H7 (cell line): ENCODE results near the gene ERBB4. TPM values are rescaled to one million over a fixed set of nuclear protein-coding genes. Genes with fewer than 3 reads are reported as not detected.
"Not testable (repeated sequence)": the region's sequence is repeated elsewhere in the genome, so short reads cannot be mapped to it uniquely, and the experiment has no call there.

Source experiments
- DNase-seq: peaks from one replicate; pipeline ENCODE4 v3.0.0; 2012
- H3K27me3 ChIP-seq: 2 replicates; pipeline ENCODE4 v1.6.0; 2011; ENCODE audit warnings: mild to moderate bottlenecking, low read length; ENCODE audit not compliant: control insufficient read depth, insufficient read depth
- H3K36me3 ChIP-seq: replicated peaks from 2 replicates; pipeline ENCODE4 v1.5.1; 2011; ENCODE audit warnings: low read length; ENCODE audit not compliant: control insufficient read depth, insufficient read depth
- H3K4me3 ChIP-seq: 2 replicates; pipeline ENCODE4 v1.5.1; 2011; ENCODE audit warnings: low read depth, mild to moderate bottlenecking, control low read depth, low read length, moderate library complexity; ENCODE audit not compliant: insufficient read depth
- total RNA-seq: library from RNA; depleted of rRNA; stranded (reverse); fragments of >200 nt; shearing (Covaris generic); gene quantifications from 2 replicates; pipeline ENCODE4 v1.2.3, GENCODE V29; 2014

ERBB4 gene
- total RNA-seq, 1 experiment from 2014 or later = 5.7 TPM

- DNase-seq = peak; percentile 13
Measured at GRCh38 chr2:211748339-211748738, 790.3 kb downstream of the ERBB4 start.

DNA sequence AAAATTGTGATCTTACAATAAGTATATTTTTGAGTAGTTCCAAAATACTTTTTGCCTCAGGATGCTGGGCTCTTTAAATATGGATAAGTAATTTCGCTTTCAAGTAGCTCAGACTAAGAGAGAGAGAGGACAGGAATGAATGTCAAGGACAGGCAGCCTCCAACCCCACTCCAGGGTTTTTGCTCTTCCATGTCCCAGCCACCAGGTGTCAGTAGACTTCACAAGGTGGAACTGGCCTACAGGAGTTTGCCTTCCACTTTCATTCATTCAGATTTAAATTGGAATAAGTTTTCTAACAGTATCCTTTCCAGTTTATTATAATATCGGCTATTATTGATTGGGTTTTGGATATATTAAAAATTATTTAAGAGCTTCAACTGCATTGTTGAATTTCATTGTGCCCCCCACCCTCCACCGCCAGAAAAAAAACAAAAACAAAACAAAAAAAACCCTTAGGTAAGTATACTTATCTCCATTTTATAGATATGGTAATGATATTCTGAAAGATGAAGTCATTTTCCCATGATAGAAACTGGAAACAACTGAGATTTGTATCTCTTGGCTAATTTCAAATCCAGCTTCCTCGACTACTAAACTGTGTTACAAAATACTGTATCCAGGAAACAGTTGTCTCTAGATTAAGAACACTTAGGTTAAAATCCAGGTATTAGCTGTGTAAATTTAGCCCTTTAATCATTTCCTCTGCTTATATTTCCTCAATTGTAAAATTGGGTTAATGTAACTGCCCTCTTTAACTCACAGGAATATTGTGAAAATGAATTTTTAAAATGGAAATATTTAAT is 793.1 kb downstream of the ERBB4 start:
- H3K4me3 ChIP-seq = no peak overlapping the region
- H3K36me3 ChIP-seq = no peaks in the 10 kb centered on the region
- peak; percentile 50 for DNase-seq
- no peaks in the 10 kb centered on the region for H3K27me3 ChIP-seq

More at GRCh38 chr2:211748339-211748738, 790.3 kb downstream of the ERBB4 start:
- H3K36me3 ChIP-seq = no peaks in the 10 kb centered on the region
- no peak overlapping the region for H3K4me3 ChIP-seq
- H3K27me3 ChIP-seq = no peaks in the 10 kb centered on the region

GRCh38 chr2:211744379-211744778 is 794.2 kb downstream of the ERBB4 start:
- H3K4me3 ChIP-seq = no peak overlapping the region
- no peaks in the 10 kb centered on the region for H3K27me3 ChIP-seq
- no peak for DNase-seq
- H3K36me3 ChIP-seq = no peaks in the 10 kb centered on the region

DNA sequence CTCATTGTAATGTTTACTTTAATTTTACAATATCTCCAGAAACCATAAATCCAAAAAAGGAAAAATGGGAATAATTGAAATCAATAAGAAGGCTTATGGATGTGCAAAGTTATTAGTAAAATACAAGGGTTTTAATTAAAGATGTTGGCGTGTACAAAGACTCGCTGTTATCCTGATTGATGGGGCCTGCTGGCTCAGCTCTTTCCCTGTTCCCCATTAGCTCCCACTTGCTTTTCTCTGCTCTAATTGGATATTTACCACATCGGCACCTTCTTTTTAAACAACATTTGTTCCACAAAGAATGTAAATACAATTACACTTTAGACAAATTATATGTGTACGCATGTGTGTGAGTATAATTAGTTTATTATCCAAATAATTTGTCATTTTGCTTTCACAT is 796.6 kb downstream of the ERBB4 start:
- Histone ChIP-seq H3K27me3 (no peaks in the 10 kb centered on the region), H3K36me3 (no peaks in the 10 kb centered on the region), H3K4me3 (no peak overlapping the region)
- no peak for DNase-seq

- Histone ChIP-seq H3K27me3 (no peaks in the 10 kb centered on the region), H3K36me3 (no peaks in the 10 kb centered on the region), H3K4me3 (no peak overlapping the region)
- no peak for DNase-seq
Measured at GRCh38 chr2:211737282-211737681, 801.3 kb downstream of the ERBB4 start.

DNA sequence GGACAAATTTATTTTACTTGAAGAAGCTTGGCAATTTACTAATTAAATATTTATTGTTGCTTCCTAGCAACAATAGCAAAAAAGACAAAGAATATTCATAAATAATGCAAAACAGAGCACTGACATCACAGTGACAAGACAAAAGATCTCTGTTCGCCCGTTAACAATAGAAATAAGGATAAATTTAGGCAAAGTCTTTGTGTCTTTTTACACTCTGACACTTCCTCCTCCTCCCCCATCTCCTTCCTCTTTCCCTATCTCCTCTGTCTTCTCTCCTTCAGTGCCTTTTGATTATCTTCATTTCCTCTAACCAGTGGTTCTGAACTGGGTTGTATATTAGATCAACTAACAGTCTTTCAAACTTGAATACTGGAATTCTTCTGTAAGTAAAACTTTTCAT is 808.4 kb downstream of the ERBB4 start:
- Histone ChIP-seq H3K27me3 (no peaks in the 10 kb centered on the region; the same call in 1 of the 2 replicates), H3K4me3 (no peak overlapping the region), H3K36me3 (no peaks in the 10 kb centered on the region)
- no peak for DNase-seq

DNA sequence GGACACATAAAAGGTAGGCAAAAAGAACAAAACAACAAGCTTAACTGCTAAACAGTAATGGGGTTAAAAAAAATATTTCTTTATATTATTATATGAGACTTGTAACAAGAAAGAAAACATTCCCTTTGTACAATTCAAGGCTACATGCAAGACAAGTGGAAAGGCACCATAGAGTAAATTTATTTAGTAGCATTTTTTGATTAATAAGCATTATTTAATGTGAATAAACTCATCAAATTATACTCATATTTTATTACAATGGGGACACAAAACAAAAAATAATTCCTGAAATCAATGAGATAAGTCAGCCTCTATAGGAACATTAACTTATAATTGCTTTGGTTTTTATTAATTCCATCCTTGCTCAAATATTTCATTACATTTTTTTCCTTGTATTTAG is 809.2 kb downstream of the ERBB4 start:
- no peak for DNase-seq
- H3K4me3 ChIP-seq = no peak overlapping the region
- no peaks in the 10 kb centered on the region for H3K36me3 ChIP-seq
- H3K27me3 ChIP-seq = no peaks in the 10 kb centered on the region; the same call in 1 of the 2 replicates

- Histone ChIP-seq H3K27me3 (no peaks in the 10 kb centered on the region; the same call in 1 of the 2 replicates), H3K4me3 (no peak overlapping the region), H3K36me3 (no peaks in the 10 kb centered on the region)
- no peak for DNase-seq
Measured at GRCh38 chr2:211724933-211725332, 813.7 kb downstream of the ERBB4 start.

- DNase-seq = no peak
- H3K4me3 ChIP-seq = no peak overlapping the region
- no peaks in the 10 kb centered on the region; the same call in 1 of the 2 replicates for H3K27me3 ChIP-seq
- H3K36me3 ChIP-seq = no peaks in the 10 kb centered on the region
Measured at GRCh38 chr2:211723398-211723797, 815.2 kb downstream of the ERBB4 start.

- no peaks in the 10 kb centered on the region; the same call in 1 of the 2 replicates for H3K27me3 ChIP-seq
- no peak for DNase-seq
- no peak overlapping the region for H3K4me3 ChIP-seq
- no peaks in the 10 kb centered on the region for H3K36me3 ChIP-seq
Measured at GRCh38 chr2:211722928-211723327, 815.7 kb downstream of the ERBB4 start.

DNA sequence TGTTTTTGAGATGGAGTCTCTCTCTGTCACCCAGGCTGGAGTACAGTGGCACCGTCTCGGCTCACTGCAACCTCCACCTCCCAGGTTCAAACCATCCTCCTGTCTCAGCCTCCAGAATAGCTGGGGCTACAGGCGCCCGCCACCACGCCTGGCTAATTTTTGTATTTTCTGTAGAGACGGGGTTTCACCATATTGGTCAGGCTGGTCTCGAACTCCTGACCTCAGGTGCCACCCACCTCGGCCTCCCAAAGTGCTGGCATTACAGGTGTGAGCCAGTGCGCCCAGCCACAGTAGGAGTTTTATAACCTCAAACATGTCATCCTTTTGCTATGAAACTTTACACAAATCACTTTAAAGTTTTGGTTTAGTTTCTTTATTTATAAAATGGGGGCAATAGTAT is 816.7 kb downstream of the ERBB4 start:
- H3K27me3 ChIP-seq, H3K36me3 ChIP-seq, H3K4me3 ChIP-seq, DNase-seq: not testable (repeated sequence)

GRCh38 chr2:211709389-211709788 is 829.2 kb downstream of the ERBB4 start:
- no peak for DNase-seq

DNA sequence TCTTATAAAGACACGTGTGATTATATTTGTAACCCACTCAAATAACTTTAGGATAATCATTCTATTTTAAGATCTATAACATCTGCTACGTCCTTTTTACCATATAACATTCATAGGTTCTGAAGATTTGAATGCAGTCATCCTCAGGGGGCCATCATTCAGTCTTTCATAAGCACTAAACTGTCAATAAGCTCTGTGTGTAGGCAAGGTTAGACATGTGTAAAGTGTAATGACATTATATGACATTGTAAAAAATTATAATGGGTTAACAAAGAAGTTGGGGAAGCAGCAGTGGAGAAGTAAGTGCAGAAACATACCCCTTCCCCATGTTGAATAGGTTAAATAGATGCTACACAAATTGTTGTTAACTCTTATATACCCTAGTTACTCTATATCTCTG is 845.9 kb downstream of the ERBB4 start:
- no peak for DNase-seq
- Histone ChIP-seq H3K4me3 (no peak overlapping the region), H3K36me3 (no peaks in the 10 kb centered on the region), H3K27me3 (no peaks in the 10 kb centered on the region)

More at GRCh38 chr2:211709389-211709788, 829.2 kb downstream of the ERBB4 start:
- Histone ChIP-seq H3K36me3 (no peaks in the 10 kb centered on the region), H3K27me3 (no peaks in the 10 kb centered on the region), H3K4me3 (no peak overlapping the region)

DNA sequence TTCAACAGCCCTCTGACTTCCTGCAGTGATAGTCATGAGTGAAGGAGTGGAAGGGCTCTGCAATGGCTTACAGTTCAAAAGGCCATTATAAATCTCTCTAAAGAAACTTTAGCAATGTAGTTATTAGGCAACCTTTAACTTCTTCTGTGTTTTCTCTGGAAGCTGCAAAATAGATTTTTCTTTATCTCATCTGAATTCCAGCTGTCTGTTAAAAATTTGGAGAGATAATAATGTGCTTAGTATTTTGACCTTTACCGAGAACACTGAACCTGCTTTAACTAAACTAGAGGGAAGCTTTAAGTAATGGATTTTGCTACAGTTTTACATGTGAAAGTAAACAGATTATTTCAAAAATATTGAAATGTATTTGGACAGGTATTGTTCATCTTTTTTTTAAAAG is 847.9 kb downstream of the ERBB4 start:
- Histone ChIP-seq H3K36me3 (no peaks in the 10 kb centered on the region), H3K27me3 (no peaks in the 10 kb centered on the region), H3K4me3 (no peak overlapping the region)
- no peak for DNase-seq

- H3K27me3 ChIP-seq = no peaks in the 10 kb centered on the region
- H3K4me3 ChIP-seq = no peak overlapping the region
- DNase-seq = no peak
- no peaks in the 10 kb centered on the region for H3K36me3 ChIP-seq
Measured at GRCh38 chr2:211688196-211688595, 850.4 kb downstream of the ERBB4 start.
